ENCODE results near the gene BTNL3.

DNA sequence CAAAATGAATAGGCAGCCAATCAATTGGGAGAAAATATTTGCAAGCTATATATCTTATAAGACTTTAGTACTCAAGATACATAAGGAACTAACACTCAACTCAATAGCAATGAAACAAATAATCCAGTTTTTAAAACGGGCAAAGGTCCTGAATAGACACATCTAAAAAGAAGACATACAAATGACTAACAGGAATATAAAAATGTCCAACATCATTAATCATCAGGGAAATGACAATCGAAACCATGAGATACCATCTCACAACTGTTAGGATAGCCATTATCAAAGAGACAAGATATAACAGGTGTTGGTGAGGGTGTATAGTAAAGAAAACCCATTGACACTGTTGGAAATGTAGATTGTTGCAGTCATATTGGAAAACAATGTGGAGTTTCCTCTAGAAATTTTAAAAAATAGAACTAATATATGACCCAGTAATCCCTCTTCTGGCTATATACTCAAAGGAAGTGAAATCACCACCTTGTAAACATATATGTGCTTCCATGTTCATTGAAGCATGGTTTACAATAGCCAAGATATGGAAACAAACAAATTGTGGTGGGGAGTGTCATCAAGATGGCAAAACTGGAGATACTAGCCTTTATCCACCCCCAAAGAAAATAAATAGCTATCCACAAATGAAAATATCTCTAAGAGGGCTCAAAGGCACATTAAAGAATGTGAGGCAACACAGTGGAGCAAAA is 13.9 kb upstream of the BTNL3 start:
- TF ChIP-seq, protein P1, sequence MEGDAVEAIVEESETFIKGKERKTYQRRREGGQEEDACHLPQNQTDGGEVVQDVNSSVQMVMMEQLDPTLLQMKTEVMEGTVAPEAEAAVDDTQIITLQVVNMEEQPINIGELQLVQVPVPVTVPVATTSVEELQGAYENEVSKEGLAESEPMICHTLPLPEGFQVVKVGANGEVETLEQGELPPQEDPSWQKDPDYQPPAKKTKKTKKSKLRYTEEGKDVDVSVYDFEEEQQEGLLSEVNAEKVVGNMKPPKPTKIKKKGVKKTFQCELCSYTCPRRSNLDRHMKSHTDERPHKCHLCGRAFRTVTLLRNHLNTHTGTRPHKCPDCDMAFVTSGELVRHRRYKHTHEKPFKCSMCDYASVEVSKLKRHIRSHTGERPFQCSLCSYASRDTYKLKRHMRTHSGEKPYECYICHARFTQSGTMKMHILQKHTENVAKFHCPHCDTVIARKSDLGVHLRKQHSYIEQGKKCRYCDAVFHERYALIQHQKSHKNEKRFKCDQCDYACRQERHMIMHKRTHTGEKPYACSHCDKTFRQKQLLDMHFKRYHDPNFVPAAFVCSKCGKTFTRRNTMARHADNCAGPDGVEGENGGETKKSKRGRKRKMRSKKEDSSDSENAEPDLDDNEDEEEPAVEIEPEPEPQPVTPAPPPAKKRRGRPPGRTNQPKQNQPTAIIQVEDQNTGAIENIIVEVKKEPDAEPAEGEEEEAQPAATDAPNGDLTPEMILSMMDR (IDR thresholded peaks at IDR 0.05; ENCODE audit: low read depth, low read length), result no peak
- TF ChIP-seq EZH2phosphoT487 (IDR thresholded peaks at IDR 0.05; ENCODE audit: low read depth), result no peak
